Liver (tissue), 9 donors: ENCODE measurements around the gene KNG1. TPM values are rescaled to one million over a fixed set of nuclear protein-coding genes. Genes with fewer than 3 reads are reported as not detected.
A peak's percentile ranks its signal among the peaks of the same experiment; 100 is the strongest.

ENCODE experiments used
- DNase-seq: peaks from one replicate; pipeline ENCODE4 v3.0.0-alpha.2; 2017; ENCODE audit warnings: low spot score
- H3K27ac ChIP-seq, 2 donors: one replicate each; pipeline ENCODE4 v1.7.0; 2013; ENCODE audit warnings: inconsistent platforms in 2 of 2, low read length in 2 of 2, control low read depth in 1 of 2, low read depth in 1 of 2, mild to moderate bottlenecking in 1 of 2
- H3K27me3 ChIP-seq, 4 donors: one replicate each; pipeline versions ENCODE4 v1.6.1 to v1.7.0; 2013; ENCODE audit warnings: low read length in 3 of 4, inconsistent platforms in 1 of 4, mild to moderate bottlenecking in 1 of 4, moderate library complexity in 1 of 4; ENCODE audit not compliant: control insufficient read depth in 4 of 4, insufficient read depth in 4 of 4
- H3K36me3 ChIP-seq, 4 donors: one replicate each; pipeline versions ENCODE4 v1.6.1 to v1.7.0; 2013; ENCODE audit warnings: low read length in 3 of 4, mild to moderate bottlenecking in 3 of 4, low read depth in 1 of 4, moderate library complexity in 1 of 4; ENCODE audit not compliant: control insufficient read depth in 4 of 4, insufficient read depth in 3 of 4
- H3K4me1 ChIP-seq, 4 donors: one replicate each; pipeline versions ENCODE4 v1.6.1 to v1.7.0; 2013; ENCODE audit warnings: low read length in 3 of 4, mild to moderate bottlenecking in 3 of 4, moderate library complexity in 1 of 4; ENCODE audit not compliant: control insufficient read depth in 4 of 4, insufficient read depth in 4 of 4
- H3K4me3 ChIP-seq, 3 donors: one replicate each; pipeline versions ENCODE4 v1.6.1 to v1.7.0; 2013; ENCODE audit warnings: low read length in 3 of 3, control low read depth in 1 of 3, low read depth in 1 of 3, mild to moderate bottlenecking in 1 of 3
- H3K9ac ChIP-seq, 2 donors: one replicate each; pipeline ENCODE4 v1.7.0; 2013; ENCODE audit warnings: low read length in 2 of 2, mild to moderate bottlenecking in 2 of 2, moderate library complexity in 2 of 2, control low read depth in 1 of 2, low read depth in 1 of 2
- H3K9me3 ChIP-seq, 4 donors: one replicate each; pipeline versions ENCODE4 v1.6.1 to v1.7.0; 2013; ENCODE audit warnings: low read length in 3 of 4; ENCODE audit not compliant: control insufficient read depth in 4 of 4
- CTCF ChIP-seq: fragments of 150-350 bp; IDR thresholded peaks from 2 replicates; pipeline ENCODE4 v1.5.1; 2017; ENCODE audit warnings: improper control_type of control experiment, low read depth, low read length; ENCODE audit not compliant: missing input control
- EGR1 ChIP-seq, 2 donors: IDR thresholded peaks; 2 replicates each; pipeline ENCODE4 v1.6.1; 2016 to 2018; ENCODE audit warnings: antibody characterized with exemption in 2 of 2, low read depth in 2 of 2
- FOXA1 ChIP-seq: IDR thresholded peaks from 2 replicates; pipeline ENCODE4 v1.6.1; 2016; ENCODE audit warnings: antibody characterized with exemption
- FOXA2 ChIP-seq: IDR thresholded peaks from 2 replicates; pipeline ENCODE4 v1.6.1; 2016; ENCODE audit warnings: antibody characterized with exemption
- GABPA ChIP-seq, 2 donors: IDR thresholded peaks in 1 of 2; conservative IDR thresholded peaks in 1 of 2; 2 replicates each; pipeline ENCODE4 v1.6.1; 2016; ENCODE audit warnings: antibody characterized with exemption in 2 of 2, mild to moderate bottlenecking in 1 of 2, moderate library complexity in 1 of 2
- HNF4A ChIP-seq, 2 donors: conservative IDR thresholded peaks; 2 replicates each; pipeline ENCODE4 v1.6.1; 2016; ENCODE audit warnings: antibody characterized with exemption in 2 of 2, mild to moderate bottlenecking in 2 of 2
- HNF4G ChIP-seq: IDR thresholded peaks from 2 replicates; pipeline ENCODE4 v1.6.1; 2016; ENCODE audit warnings: antibody characterized with exemption
- MAX ChIP-seq: IDR thresholded peaks from 2 replicates; pipeline ENCODE4 v1.6.1; 2016; ENCODE audit warnings: antibody characterized with exemption
- NR2F2 ChIP-seq: IDR thresholded peaks from 2 replicates; pipeline ENCODE4 v1.6.1; 2016; ENCODE audit warnings: antibody characterized with exemption
- RAD21 ChIP-seq, 2 donors: IDR thresholded peaks; 2 replicates each; pipeline ENCODE4 v1.6.1; 2016; ENCODE audit warnings: antibody characterized with exemption in 2 of 2, mild to moderate bottlenecking in 2 of 2
- REST ChIP-seq: IDR thresholded peaks from 2 replicates; pipeline ENCODE4 v1.6.1; 2016; ENCODE audit warnings: antibody characterized with exemption, mild to moderate bottlenecking
- RXRA ChIP-seq, 2 donors: IDR thresholded peaks; 2 replicates each; pipeline ENCODE4 v1.6.1; 2017 to 2018; ENCODE audit warnings: antibody characterized with exemption in 2 of 2, mild to moderate bottlenecking in 1 of 2
- SP1 ChIP-seq: IDR thresholded peaks from 2 replicates; pipeline ENCODE4 v1.6.1; 2018; ENCODE audit warnings: antibody characterized with exemption, mild to moderate bottlenecking
- TAF1 ChIP-seq: conservative IDR thresholded peaks from 2 replicates; pipeline ENCODE4 v1.6.1; 2016; ENCODE audit warnings: antibody characterized with exemption, mild to moderate bottlenecking
- YY1 ChIP-seq: IDR thresholded peaks from 2 replicates; pipeline ENCODE4 v1.6.1; 2016; ENCODE audit warnings: antibody characterized with exemption, mild to moderate bottlenecking
- ZBTB33 ChIP-seq: IDR thresholded peaks from 2 replicates; pipeline ENCODE4 v1.6.1; 2016; ENCODE audit warnings: antibody characterized with exemption
- WGBS: extraction: QIAGEN DNeasy Blood & Tissue Kit; methylation state at CpG from one replicate; pipeline ENCODE4 v1.1.7; 2013; 5-methylcytosine and 5-hydroxymethylcytosine counted together
- polyA plus RNA-seq, 2 donors: library from polyadenylated mRNA; stranded (reverse) in 1 of 2; unstranded in 1 of 2; fragments of 200-250 nt in 1 of 2; fragments of >200 nt in 1 of 2; fragmentation: Nextera tagmentation in 1 of 2; extraction: Ambion mirVana in 1 of 2; gene quantifications; one replicate each; pipeline versions ENCODE4 v1.2.1 to v1.2.3, GENCODE V29; 2013 to 2015
- total RNA-seq, 2 donors: library from RNA; depleted of rRNA; stranded (reverse); fragments of >200 nt; gene quantifications; one replicate each; pipeline ENCODE4 v1.2.3, GENCODE V29; 2014
- donor health status: healthy.
- donor health status: healthy.
- donor health status: healthy.
- donor health status: healthy.
- donor health status: healthy.

Gene KNG1
- total and polyA plus RNA-seq, 4 donors = 605 to 918 (median 716) TPM

GRCh38 chr3:186772281-186772694 is 55.1 kb downstream of the KNG1 start (continued):
- no peak for TF ChIP-seq CTCF

- 28% methylated on average over 28 of the region's 28 CpGs for WGBS
- H3K4me1 ChIP-seq = peaks cover 0 to 5% (median 2%) of the 10 kb centered on the region in 4 donors
- H3K36me3 ChIP-seq = no peaks in the 10 kb centered on the region
- H3K4me3 ChIP-seq = peak overlapping the region; percentile 47 to 49 (median 47)
- H3K27me3 ChIP-seq = no peaks in the 10 kb centered on the region
- TF ChIP-seq FOXA1 (no peak), GABPA (IDR thresholded peaks at IDR 0.05 in 1 of 2, conservative IDR thresholded peaks at IDR 0.05 in 1 of 2) (peak in 1 of 2 donors; percentile 37), NR2F2 (peak; percentile 74), MAX (peak; percentile 63), ZBTB33 (no peak), RXRA (IDR thresholded peaks at IDR 0.05) (peak; percentile 81 to 83), YY1 (peak; percentile 55)
- no peaks in the 10 kb centered on the region for H3K9me3 ChIP-seq
- peak overlapping the region; percentile 16 to 47 for H3K27ac ChIP-seq
- DNase-seq = peak; percentile 45
- H3K9ac ChIP-seq = peak overlapping the region in 1 of 2 donors; percentile 15
Measured at GRCh38 chr3:186772701-186773417, 55.7 kb downstream of the KNG1 start.

- peaks cover 0 to 5% (median 2%) of the 10 kb centered on the region in 4 donors for H3K4me1 ChIP-seq
- H3K27ac ChIP-seq = no peak overlapping the region
- no peaks in the 10 kb centered on the region for H3K36me3 ChIP-seq
- 81% methylated on average over 8 of the region's 8 CpGs for WGBS
- no peaks in the 10 kb centered on the region for H3K9me3 ChIP-seq
- no peak overlapping the region for H3K9ac ChIP-seq
- TF ChIP-seq EGR1 (IDR thresholded peaks at IDR 0.05; ENCODE audit: low read depth in 2 of 2) (no peak), SP1 (no peak), RAD21 (IDR thresholded peaks at IDR 0.05) (no peak), FOXA1 (no peak), NR2F2 (no peak), YY1 (no peak), MAX (no peak), HNF4G (no peak), CTCF (no peak), HNF4A (conservative IDR thresholded peaks at IDR 0.05) (no peak), REST (no peak), RXRA (IDR thresholded peaks at IDR 0.05) (no peak), TAF1 (no peak), ZBTB33 (no peak), FOXA2 (no peak), GABPA (IDR thresholded peaks at IDR 0.05 in 1 of 2, conservative IDR thresholded peaks at IDR 0.05 in 1 of 2) (no peak)
- no peaks in the 10 kb centered on the region for H3K27me3 ChIP-seq
- DNase-seq = no peak
- no peak overlapping the region for H3K4me3 ChIP-seq
Measured at GRCh38 chr3:186775999-186776398, 58.8 kb downstream of the KNG1 start.
